Colonic mucosa (tissue), 4 donors: ENCODE data around the gene HYAL4. TPM values are rescaled to one million over a fixed set of nuclear protein-coding genes. Genes with fewer than 3 reads are reported as not detected.

Experiments
- DNase-seq: peaks from one replicate; pipeline ENCODE4 v3.0.0-alpha.2; 2020
- H3K27ac ChIP-seq: fragments of 200-600 bp; one replicate; pipeline ENCODE4 v1.8.0; 2021
- H3K27me3 ChIP-seq: fragments of 200-600 bp; one replicate; pipeline ENCODE4 v1.8.0; 2021
- H3K36me3 ChIP-seq: fragments of 200-600 bp; one replicate; pipeline ENCODE4 v1.8.0; 2021
- H3K4me1 ChIP-seq: fragments of 200-600 bp; one replicate; pipeline ENCODE4 v1.8.0; 2021; ENCODE audit warnings: mild to moderate bottlenecking
- H3K4me3 ChIP-seq: fragments of 200-600 bp; one replicate; pipeline ENCODE4 v1.8.0; 2021
- H3K9ac ChIP-seq, 2 donors: one replicate each; pipeline ENCODE4 v1.7.0; 2013; ENCODE audit warnings: control low read depth in 2 of 2, low read depth in 2 of 2, low read length in 2 of 2
- H3K9me3 ChIP-seq: fragments of 200-600 bp; one replicate; pipeline ENCODE4 v1.8.0; 2021
- CTCF ChIP-seq: fragments of 200-600 bp; IDR thresholded peaks from one replicate; pipeline ENCODE4 v1.8.0; 2022; ENCODE audit warnings: antibody characterized with exemption, mild to moderate bottlenecking
- intact Hi-C: fragments of 100-400 bp; cut with DNase I; formaldehyde crosslinking; loops from one replicate; pipeline ENCODE4 v1.14.1; 2022
- total RNA-seq, 2 donors: library from RNA; stranded (reverse); fragmentation: NEBNext Ultra II Directional in 1 of 2; extraction: Animal tissue kit (Norgen Biotek cat#: 25700) in 1 of 2; gene quantifications; one replicate each; pipeline ENCODE4 v1.2.1, GENCODE V29; 2021
- donor health status: healthy.
- donor health status: DM: no; HTN: no; CAD: no.
- donor health status: DM: no; HTN: no; CAD: no.

The HYAL4 gene
- total RNA-seq, 2 donors from 2014 or later = not detected

GRCh38 chr7:123820864-123821263 is 24.1 kb upstream of the HYAL4 start:
- H3K36me3 ChIP-seq = no peaks in the 10 kb centered on the region
- intact Hi-C loops = no loop called here
- no peaks in the 10 kb centered on the region for H3K9me3 ChIP-seq
- H3K9ac ChIP-seq = no peak overlapping the region
- no peak for TF ChIP-seq CTCF
- no peak for DNase-seq
- H3K4me3 ChIP-seq = no peak overlapping the region
- H3K27me3 ChIP-seq = no peaks in the 10 kb centered on the region
- no peak overlapping the region for H3K27ac ChIP-seq
- no peaks in the 10 kb centered on the region for H3K4me1 ChIP-seq

DNA sequence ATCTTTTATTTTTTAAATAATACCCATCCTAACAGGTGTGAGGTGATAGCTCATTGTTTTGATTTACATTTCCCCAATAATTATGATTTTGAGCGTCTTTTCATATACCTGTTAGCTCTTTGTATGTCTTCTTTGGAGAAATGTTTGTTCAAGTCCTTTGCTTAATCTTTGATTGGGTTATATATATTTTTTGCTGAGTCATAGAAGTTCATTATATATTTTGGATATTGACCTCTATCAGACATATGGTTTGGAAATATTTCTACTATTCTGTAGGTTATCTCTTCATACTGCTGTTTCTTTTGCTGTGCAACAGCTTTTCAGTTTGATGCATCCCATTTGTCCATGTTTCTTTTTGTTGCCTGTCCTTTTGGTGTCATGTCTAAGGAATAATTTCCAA is 23.6 kb upstream of the HYAL4 start:
- Histone ChIP-seq H3K9ac (no peak overlapping the region), H3K4me3 (no peak overlapping the region), H3K4me1 (no peaks in the 10 kb centered on the region), H3K27ac (no peak overlapping the region), H3K9me3 (no peaks in the 10 kb centered on the region), H3K27me3 (no peaks in the 10 kb centered on the region), H3K36me3 (no peaks in the 10 kb centered on the region)
- intact Hi-C loops = no loop called here
- no peak for DNase-seq
- TF ChIP-seq CTCF = no peak

- Histone ChIP-seq H3K27me3 (no peaks in the 10 kb centered on the region), H3K4me3 (no peak overlapping the region), H3K4me1 (no peaks in the 10 kb centered on the region), H3K27ac (no peak overlapping the region), H3K9ac (no peak overlapping the region), H3K36me3 (no peaks in the 10 kb centered on the region), H3K9me3 (no peaks in the 10 kb centered on the region)
- DNase-seq = no peak
- intact Hi-C loops = no loop called here
- TF ChIP-seq CTCF = no peak
These were observed 20.8 kb upstream of the HYAL4 start for GRCh38 chr7:123823898-123824753.

DNA sequence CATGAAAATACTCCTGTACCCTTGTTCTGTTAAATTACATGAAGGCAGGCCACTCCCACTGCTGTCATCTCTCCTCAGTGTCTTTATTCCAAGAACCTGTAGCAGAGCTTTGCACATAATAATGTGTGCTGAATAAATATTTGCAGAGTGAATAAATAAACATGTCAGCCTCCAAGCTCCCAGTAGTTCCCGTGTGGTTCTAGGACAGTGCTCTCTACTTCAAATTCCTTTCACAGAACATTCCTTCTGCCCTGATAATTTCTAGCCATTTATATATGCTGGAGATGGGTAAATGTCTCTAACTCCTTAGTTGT is 20.3 kb upstream of the HYAL4 start:
- no peak overlapping the region for H3K27ac ChIP-seq
- no peak overlapping the region for H3K9ac ChIP-seq
- no peaks in the 10 kb centered on the region for H3K9me3 ChIP-seq
- H3K36me3 ChIP-seq = no peaks in the 10 kb centered on the region
- TF ChIP-seq CTCF = no peak
- DNase-seq = peak; percentile 39
- H3K27me3 ChIP-seq = no peaks in the 10 kb centered on the region
- H3K4me1 ChIP-seq = no peaks in the 10 kb centered on the region
- H3K4me3 ChIP-seq = no peak overlapping the region
- intact Hi-C loops = no loop called here

DNA sequence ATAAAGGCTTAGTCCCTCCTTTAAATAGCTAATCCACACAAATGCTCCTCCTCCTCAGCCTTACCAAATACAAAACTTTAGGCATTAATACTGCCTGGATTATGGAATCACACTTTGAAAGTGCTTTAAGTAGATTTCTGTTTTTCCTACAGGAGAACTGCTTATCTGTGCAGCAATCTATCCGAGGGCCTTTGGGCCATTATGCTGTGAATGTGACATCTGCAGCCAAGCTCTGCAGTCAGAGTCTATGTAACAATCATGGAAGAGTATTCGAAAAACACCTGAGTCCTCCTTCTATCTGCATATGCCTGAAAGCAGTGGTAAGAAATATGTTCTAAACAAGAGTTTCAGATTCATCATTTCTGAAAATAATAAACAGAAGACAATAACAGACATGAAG is 16.2 kb upstream of the HYAL4 start:
- no peak for TF ChIP-seq CTCF
- no peak overlapping the region for H3K9ac ChIP-seq
- intact Hi-C loops = no loop called here

More for the DNA sequence above, 16.2 kb upstream of the HYAL4 start:
- Histone ChIP-seq H3K4me1 (no peaks in the 10 kb centered on the region), H3K27ac (no peak overlapping the region), H3K36me3 (no peaks in the 10 kb centered on the region), H3K9me3 (no peaks in the 10 kb centered on the region), H3K4me3 (no peak overlapping the region), H3K27me3 (no peaks in the 10 kb centered on the region)
- DNase-seq = no peak
